BJ (cell line): ENCODE data around the gene CUL7. TPM values are rescaled to one million over a fixed set of nuclear protein-coding genes. Genes with fewer than 3 reads are reported as not detected.
"Not testable (repeated sequence)": the region's sequence is repeated elsewhere in the genome, so short reads cannot be mapped to it uniquely, and the experiment has no call there.

Source experiments
- CTCF ChIA-PET: fragments of 350-600 bp; formaldehyde crosslinking; extraction: SDS; loops from one replicate; lab custom pipeline; 2021; ENCODE audit warnings: antibody characterized with exemption, inconsistent platforms; lab: Yijun Ruan, JAX
- POLR2A ChIA-PET: fragments of 300-600 bp; sonication (Branson Sonifier 250); formaldehyde crosslinking; extraction: SDS; loops from one replicate; lab custom pipeline; 2021; ENCODE audit warnings: antibody characterized with exemption; lab: Charles Lee
- DNase-seq: peaks from one replicate; pipeline ENCODE4 v3.0.0-alpha.2; 2011; ENCODE audit warnings: low read depth
- H3K27me3 ChIP-seq: 2 replicates; pipeline ENCODE4 v1.6.0; 2011; ENCODE audit warnings: low read length; ENCODE audit not compliant: control insufficient read depth, insufficient read depth
- H3K36me3 ChIP-seq: 2 replicates; pipeline ENCODE4 v1.5.1; 2011; ENCODE audit warnings: low read length; ENCODE audit not compliant: control insufficient read depth, insufficient read depth
- H3K4me3 ChIP-seq: 2 replicates; pipeline ENCODE4 v1.5.1; 2011; ENCODE audit warnings: low read depth, mild to moderate bottlenecking, control low read depth, low read length
- CTCF ChIP-seq: IDR thresholded peaks from 2 replicates; pipeline ENCODE4 v1.5.1; 2011; ENCODE audit warnings: low read depth, mild to moderate bottlenecking, control low read depth, inconsistent platforms, low read length, moderate library complexity; ENCODE audit not compliant: insufficient read depth
- polyA plus RNA-seq: library from polyadenylated mRNA; depleted of rRNA; stranded (reverse); fragments of >200 nt; gene quantifications from 2 replicates; pipeline ENCODE4 v1.2.3, GENCODE V29; 2011

The CUL7 gene
- polyA plus RNA-seq, 1 experiment = 50.7 TPM

GRCh38 chr6:43052225-43052841, 1.3 kb downstream of the CUL7 start:
- Histone ChIP-seq H3K4me3 (peak overlapping the region; percentile 78), H3K36me3 (peaks cover 16% of the 10 kb centered on the region), H3K27me3 (no peaks in the 10 kb centered on the region)
- no peak for TF ChIP-seq CTCF
- ChIA-PET CTCF (interaction anchor here (3.1 kb wide), 1 partner anchor 91 kb away, joined by 12 read pairs; no protein-coding TSS in a partner anchor), POLR2A (no interaction called here)
- no peak for DNase-seq

- no peak for DNase-seq
- H3K4me3 ChIP-seq = no peak overlapping the region
- no peak for TF ChIP-seq CTCF
- H3K36me3 ChIP-seq = peaks cover 28% of the 10 kb centered on the region
- CTCF ChIA-PET = no interaction called here
- POLR2A ChIA-PET = no interaction called here
- H3K27me3 ChIP-seq = no peaks in the 10 kb centered on the region
Measured at GRCh38 chr6:43050981-43051380, 2.7 kb downstream of the CUL7 start.

- no peak overlapping the region for H3K4me3 ChIP-seq
- CTCF ChIA-PET = interaction anchor here (0.6 to 1.3 kb wide), 2 partner anchors 21 to 272 kb away, joined by 3 to 5 read pairs; no protein-coding TSS in a partner anchor
- H3K36me3 ChIP-seq = peaks cover 42% of the 10 kb centered on the region
- POLR2A ChIA-PET = no interaction called here
- DNase-seq = no peak
- TF ChIP-seq CTCF = no peak
- H3K27me3 ChIP-seq = no peaks in the 10 kb centered on the region
Measured at GRCh38 chr6:43047998-43048397, 5.7 kb downstream of the CUL7 start.

GRCh38 chr6:43045371-43045930, 8.2 kb downstream of the CUL7 start:
- POLR2A ChIA-PET = interaction anchor here (1.2 kb wide), 1 partner anchor 8 kb away, joined by 4 read pairs; the partner anchor contains the start of gene CUL7
- peaks cover 50% of the 10 kb centered on the region for H3K36me3 ChIP-seq
- no peaks in the 10 kb centered on the region for H3K27me3 ChIP-seq
- CTCF ChIA-PET = interaction anchor here (0.6 to 1.3 kb wide), 2 partner anchors 9 to 143 kb away, joined by 3 to 4 read pairs; no protein-coding TSS in a partner anchor
- H3K4me3 ChIP-seq = no peak overlapping the region
- no peak for TF ChIP-seq CTCF
- DNase-seq = no peak

GRCh38 chr6:43043310-43043709, 10.3 kb downstream of the CUL7 start:
- DNase-seq = no peak
- POLR2A ChIA-PET = no interaction called here
- Histone ChIP-seq H3K27me3 (no peaks in the 10 kb centered on the region), H3K36me3 (peaks cover 50% of the 10 kb centered on the region), H3K4me3 (no peak overlapping the region)
- TF ChIP-seq CTCF = no peak
- CTCF ChIA-PET = no interaction called here

- H3K36me3 ChIP-seq = peaks cover 50% of the 10 kb centered on the region
- H3K4me3 ChIP-seq, H3K27me3 ChIP-seq, DNase-seq: not testable (repeated sequence)
- POLR2A ChIA-PET = interaction anchor here (0.6 kb wide), 1 partner anchor 18 kb away, joined by 4 read pairs; the partner anchor contains the start of genes KLC4 and MRPL2
- CTCF ChIA-PET = interaction anchor here (1.2 kb wide), 1 partner anchor 140 kb away, joined by 3 read pairs; no protein-coding TSS in a partner anchor
Measured at GRCh38 chr6:43041475-43041874, 12.2 kb downstream of the CUL7 start.
